ENCODE results near the gene NEURL1B.

The NEURL1B gene

DNA sequence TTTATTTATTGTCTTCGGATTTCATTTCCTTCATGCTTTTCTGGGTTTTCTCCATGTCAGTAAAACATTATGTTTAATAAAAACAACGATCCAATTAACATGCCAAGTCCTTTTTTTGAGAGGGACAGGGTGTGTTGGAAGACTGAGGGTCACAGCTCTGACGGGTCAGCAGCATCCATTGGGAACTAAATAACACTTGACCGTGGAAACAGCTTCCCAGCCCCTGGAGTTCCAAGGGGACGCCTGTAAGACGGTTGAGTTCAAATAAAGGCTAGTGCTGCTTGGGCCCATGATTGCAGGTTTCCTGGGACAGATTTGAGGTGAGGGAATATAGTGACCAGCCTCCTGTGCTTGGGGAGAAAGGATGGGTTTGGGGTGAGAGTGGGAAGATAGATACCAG lies 30.4 kb upstream of the NEURL1B start:
- DNase-seq = no peak

DNA sequence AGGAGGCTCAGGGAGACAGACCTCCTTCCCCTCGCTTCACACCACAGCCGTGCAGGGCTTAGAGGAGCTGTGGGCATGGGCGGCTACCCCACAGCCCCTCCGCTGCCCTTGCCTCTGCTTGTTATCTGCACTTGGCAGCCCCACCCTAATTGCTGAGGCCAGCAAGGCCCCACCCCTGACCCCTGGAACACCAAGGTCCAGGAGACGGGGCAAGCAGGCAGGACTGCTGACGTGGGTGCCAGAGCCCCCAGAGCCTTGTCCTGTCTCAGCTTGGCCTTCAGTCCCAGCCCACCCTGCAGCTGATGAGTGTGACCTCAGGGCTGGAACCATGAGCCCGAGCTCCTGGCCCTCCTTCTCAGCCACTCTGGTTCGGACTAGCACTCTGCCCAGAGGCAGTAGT lies 29.1 kb upstream of the NEURL1B start:
- DNase-seq = no peak

DNA sequence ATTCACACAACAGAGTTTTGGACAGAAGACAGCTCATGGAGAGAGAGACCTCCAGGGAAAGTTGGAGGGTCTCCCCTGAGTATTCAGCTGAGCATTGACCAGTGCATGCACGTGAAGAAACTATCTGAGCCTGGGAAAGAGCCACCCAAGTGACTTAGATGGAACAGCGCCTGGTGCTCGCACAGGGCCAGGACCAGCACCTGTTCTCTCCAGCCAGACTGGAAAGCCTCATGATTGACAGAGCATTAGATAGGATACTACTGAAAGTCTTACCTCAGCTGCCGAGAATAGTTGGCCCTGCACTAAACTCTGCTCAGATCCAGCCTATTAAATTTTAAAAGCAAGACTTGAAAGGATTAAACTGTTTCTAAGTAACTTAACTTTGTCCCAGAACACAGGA lies 28.3 kb upstream of the NEURL1B start:
- DNase-seq = no peak

DNA sequence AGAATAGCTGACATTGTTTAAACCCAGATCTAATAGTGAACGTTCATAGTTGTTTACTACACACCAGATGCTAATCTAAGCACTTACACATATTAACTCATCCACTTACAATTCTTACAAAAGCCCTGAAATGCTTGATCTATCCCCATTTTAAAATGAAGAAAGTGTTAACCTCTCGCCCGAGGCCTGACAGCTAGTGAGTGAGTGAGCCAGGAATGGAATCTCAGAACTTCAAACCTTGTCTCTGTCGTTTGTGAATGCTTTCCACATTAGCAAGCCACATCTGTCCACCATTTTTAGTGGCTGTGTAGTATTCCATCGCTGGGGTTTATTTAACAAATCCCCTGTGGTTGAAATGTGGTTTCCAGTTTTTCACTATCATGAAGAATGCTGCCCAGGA lies 24.9 kb upstream of the NEURL1B start:
- no peak for DNase-seq

DNA sequence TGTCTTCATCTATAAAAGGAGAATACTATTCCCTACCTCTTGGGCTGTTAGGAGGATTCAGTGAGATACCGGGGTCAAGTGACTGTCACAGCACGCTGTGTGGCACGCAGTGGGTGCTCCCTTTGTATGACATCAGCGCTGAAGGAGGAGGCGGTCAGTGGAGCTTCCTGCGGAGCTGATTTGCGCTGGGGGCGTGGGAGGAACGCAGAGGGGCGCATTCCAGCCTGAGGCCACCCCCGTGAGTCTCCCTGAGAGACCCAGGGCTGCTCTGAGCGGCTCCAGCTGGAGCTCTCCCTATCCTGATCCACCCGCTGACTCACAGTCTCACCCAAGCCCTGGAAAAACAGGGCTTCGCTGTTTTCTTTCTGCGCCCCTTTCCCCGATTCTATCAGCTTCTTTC lies 24.3 kb upstream of the NEURL1B start:
- DNase-seq = peak; percentile 11

DNA sequence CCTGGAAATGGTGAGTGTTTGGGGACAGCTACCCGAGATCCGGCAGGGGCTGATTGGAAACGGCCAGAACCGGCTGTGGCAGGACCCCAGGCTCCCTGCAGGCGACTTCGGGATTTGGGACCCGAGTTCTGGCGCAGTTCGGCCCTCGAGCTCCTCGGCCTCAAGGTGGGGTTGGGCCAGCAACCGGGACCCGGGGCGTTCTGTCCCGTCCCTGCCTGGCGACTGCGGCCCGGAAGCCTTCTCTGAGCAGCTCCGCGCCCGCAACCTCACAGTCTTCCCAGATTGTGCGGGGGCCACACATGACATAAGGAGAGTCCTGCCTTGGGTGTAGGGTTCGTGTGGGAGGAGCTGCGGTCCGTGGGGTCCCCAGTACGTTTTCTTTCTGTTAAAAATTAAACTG lies 23.2 kb upstream of the NEURL1B start:
- no peak for DNase-seq

DNA sequence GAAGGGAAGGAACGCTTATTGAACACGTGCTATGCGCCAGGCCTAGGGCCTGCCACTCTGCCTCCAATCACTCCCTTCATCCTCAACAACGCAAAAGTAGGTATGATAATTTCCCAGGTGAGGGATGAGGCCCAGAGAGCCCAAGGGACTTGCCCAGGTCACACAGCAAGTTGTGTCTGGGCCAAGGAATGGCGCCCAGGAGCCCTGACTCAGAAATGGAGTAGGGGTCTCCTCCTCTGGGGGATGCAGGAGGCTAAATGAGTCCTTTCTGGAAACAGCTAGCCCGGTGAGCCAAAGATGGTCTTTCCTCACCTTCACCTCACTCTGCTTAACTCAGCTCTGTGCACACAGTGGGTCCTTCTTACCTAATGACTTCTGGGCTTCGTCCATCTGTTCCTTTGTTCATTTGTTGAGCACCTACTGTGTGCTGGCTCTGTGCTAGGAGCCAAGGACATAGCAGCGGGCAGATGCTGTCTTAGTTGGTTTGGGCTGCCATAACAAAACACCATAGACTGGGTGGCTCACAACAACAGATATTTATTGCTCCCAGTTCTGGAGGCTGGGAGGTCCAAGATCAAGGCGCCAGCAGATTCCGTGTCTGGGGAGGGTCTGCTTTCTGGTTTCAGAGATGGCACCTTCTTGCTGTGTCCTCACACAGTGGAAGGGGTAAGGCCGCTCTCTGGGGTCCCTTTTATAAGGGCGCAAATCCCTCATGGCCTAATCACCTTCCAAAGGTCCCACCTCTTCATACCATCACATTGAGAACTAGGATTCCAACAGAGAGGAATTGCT lies 22.3 kb upstream of the NEURL1B start:
- DNase-seq = no peak

DNA sequence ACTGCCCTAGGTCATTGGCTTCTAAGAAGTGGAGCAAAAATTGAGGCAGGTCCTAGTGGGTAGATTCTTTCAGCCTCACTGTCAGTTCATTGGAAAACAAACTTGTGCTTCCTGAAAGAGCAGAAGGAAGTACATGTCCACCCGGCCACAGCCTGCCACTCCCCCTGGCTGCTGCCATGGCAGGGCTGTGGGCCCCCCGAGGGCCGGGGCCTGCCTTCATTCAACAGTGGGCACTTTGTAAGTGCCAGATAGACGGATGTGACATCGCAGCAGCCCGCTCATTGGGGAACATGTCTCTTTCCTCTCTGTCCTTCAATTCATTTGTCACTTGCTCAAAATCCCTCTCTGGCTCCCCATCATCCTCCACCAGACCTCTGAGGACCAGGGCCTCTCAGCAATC lies 20.6 kb upstream of the NEURL1B start:
- no peak for DNase-seq

DNA sequence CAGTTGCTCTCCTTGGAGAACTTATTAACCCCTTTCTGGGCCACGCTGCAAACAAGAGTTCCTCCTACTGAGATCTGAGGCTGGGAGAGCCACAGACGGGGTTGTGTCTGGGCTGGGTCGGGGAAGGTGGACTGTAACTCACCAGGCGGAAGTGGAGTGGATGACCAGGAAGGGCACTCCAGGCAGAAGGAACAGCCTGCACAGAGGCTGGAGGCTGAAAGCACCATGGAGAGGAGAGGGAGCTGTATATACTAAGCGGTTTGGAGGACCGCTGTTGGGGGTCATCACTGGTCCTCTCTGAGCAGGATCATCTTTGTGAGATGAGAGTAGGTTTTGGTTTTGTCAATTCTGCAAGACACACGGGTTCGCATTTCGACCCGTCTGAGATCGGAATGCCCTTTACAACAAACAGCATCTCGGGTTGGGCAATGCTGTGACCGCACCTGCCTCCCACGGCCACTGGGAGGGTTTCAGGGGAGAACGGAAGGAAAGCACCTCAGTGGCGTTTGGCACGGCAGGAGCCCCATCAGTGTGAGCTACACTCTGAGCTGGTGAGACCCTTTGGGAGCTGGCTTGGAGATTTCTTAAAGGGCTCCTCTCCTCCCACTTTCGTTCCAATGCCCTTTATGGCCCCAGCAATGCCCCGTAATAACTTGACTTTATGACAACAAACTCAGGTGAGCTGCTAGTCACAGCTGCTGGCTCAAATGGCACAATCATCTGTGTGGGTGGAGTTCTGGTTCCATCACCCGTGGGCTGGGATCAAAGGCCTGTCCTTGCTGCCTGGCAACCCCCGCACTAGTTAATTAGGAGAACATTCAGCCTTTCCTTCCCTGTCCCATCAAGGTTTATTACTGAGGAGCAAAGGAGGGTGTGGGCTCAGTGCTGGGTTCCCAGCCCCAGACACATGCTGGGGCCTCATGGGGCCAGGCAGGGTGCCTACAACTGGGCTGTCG lies 18.7 kb upstream of the NEURL1B start:
- DNase-seq = no peak

DNA sequence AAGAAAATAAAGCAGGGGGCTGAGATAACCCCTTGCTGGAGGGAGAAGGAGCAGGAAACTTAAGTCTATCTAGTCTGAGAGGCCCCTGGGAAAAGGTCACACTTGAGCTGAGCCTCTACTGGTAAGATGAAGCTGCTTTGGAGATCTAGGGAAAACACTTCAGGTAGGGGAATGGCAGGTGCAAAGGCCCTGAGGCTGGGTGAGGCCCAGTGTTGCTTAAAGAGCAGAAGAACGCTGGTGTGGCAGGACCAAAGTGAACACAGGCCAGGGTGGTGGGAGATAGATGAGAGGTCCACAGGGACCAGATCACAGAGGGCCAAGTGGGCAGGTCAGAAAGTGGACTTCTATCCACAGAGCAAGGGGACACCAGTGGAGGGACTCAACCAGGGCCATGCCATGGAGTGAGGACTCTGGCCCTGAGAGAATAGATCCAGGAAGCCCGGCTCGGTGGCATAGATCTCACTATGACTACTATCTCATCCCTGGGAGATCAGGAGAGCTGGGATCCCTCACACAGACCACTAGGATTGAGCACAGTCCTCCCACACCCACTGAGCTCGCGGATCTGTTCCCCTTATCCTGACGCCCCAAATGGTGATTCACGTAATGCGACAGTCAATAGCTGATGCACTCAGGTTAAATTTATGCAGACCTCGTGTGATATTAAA lies 17.6 kb upstream of the NEURL1B start:
- DNase-seq = no peak

DNA sequence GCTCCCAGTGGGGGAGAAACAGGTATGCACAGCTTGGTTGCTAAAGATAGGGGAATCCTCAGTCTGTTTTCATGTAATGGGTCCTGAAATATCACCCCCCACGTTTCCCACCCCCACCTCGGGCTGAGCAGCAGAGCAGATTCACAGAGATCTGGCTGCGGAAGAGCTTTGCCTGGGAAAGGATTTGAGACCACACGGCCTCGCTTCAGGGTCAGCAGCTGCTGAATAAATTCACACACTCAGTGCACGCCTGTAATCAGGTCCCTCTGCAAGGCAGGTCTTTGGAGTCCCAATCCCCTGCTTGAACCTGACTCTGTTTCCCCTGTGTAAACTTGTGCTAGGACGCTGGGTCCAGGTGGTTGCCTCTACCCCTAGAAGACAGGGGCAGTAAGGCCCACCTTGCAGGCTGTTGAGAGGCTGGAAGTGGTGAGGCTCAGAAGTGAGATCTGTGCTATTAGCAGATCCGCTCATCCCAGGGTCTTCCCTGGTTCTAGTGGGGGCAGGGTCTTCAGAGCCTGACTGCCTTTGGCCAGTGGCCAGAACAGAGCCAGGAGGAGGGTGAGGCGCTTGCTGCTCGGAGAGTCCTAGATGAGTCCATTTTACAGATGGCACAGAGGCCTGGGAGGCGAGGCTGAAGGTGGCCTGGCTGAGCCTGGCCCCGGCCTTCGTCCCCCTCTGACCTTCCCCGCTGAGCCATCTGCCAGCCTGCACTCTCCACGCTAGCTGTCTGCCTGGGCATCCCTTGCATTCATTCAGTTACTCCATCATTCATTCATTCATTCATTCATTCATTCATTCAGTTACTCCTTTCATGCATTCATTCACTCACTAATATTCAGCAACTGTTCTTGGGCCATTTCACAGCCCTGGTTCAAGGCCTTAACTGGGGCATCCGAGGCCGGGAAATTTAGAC lies 16.7 kb upstream of the NEURL1B start:
- no peak for DNase-seq

DNA sequence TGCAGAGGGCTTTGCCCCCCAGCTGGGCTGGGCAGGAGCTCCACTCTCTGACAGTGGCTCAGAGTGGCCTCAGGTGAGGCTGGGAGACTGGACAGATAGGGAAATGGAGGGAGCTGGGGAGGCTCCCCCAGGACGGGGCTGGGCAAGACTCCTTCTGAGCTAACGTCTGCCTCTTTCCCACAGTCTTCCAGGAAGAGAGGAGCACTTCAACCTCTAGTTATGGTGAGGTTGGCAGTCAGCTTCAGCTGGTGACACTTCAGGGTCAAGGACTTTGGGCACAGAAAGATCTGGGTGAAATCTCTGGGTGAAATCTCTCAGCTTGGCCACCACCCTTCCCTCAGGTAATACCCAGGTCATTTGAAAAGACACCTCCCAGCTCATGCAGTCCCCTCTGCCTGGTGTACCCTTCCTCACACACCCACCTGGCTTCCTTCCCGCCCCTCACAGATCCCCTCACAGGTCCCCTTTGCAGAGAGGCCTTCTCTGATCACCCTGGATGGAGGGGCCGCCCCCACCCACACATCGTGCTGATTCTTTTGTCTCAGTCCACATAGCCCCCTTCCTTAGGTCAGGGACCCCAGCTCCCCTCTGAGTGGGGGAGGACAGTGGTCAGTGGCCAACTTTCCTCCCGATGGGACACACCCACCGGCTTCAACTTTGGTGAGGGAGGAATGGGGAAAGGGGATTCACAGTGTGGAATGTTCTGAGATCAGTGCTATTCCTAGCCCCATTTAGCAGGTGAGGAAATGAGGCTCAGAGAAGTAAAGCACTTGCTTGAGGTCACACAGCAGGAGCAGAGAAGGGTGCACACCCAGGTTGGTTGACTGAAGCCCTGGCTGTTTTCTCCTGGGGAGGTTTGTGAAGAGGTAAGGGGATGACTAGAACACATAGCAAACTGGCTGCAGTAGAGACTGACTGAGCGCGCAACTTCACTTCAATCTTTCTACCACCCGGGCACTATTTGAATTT lies 15.8 kb upstream of the NEURL1B start:
- DNase-seq = no peak

DNA sequence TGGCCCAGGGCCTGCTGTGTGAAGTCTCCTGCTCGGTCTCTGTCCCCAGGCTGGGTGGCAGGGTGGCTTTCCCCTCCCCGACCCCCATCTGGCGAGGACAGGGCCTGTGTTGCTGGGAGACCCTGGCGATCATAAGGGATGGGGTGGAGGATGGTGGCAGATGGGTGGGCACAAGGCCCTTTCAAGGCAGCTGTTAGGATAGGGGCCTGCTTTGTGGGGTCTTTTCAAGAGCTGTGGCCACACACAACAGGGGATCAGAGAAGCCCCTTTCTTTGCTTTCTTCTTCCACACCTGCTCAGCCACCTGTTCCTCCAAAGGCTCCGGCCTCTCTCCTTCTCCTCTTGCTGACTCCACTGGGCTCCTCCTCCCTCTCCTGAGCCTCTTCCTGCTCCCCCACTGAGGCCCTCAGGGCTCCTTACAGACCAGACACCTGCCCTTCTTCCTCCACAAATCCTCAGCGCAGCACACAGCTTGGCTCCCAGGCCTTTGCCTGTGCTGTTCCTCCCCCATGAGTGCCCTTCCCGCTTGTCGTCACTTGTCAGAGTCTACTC lies 15.0 kb upstream of the NEURL1B start:
- DNase-seq = no peak

DNA sequence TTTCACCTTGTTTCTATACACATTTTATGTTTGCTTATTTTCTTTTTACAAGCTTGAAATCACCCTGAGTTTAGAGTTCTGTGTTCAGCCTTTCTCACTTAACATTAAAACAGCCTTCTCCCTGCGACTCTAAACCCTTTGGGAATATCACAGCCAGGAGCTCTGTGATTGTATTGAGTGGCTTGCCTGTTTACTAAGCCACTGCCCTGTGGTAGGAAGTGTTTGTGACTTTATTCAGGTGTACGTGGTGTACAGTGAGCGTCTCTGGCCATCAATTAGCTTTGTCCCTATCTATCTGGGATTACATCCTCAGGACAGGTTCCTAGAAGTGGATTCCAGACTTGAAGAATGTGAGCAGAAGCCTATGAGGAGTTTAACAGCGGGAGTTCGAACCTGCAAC lies 11.0 kb upstream of the NEURL1B start:
- no peak for DNase-seq

DNA sequence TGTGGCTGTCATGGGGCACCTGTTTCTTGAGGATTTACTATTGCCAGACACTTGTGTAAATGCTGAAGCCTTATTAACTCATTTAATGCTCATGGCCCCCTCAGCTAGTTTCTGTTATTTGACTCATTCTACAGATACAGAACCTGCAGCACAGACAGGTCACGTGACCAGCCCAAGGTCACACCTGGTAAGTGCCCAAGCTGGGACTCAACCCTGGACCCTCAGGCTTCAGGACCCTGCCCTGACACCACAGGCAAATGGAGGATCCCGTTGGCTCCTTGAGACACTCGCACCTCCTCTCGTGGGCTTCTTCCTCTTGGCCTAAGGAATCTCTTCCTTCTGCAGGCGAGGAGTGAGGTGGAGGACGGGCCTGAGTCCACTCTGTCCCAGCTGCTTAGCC lies 10.6 kb upstream of the NEURL1B start:
- DNase-seq = no peak

DNA sequence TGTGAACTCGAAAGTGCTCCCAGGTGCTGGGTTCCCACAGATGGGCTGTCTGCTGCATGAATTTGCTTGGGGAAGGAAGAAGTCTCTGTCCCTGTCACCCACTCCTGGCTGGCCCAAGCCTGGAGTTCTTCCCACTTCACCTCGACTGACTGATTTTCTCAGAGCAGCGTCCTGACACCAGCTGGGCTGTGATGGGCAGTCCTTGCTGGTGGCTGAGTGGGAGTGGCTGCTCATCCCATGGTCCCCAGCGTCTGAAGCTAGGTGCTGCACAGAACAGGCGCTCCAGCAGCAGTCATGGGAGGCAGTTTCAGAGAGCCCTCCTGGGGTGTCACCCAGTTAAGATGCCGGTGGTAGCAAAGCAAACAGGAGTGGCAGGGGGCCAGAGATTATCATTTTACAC lies 10.1 kb upstream of the NEURL1B start:
- DNase-seq = no peak

DNA sequence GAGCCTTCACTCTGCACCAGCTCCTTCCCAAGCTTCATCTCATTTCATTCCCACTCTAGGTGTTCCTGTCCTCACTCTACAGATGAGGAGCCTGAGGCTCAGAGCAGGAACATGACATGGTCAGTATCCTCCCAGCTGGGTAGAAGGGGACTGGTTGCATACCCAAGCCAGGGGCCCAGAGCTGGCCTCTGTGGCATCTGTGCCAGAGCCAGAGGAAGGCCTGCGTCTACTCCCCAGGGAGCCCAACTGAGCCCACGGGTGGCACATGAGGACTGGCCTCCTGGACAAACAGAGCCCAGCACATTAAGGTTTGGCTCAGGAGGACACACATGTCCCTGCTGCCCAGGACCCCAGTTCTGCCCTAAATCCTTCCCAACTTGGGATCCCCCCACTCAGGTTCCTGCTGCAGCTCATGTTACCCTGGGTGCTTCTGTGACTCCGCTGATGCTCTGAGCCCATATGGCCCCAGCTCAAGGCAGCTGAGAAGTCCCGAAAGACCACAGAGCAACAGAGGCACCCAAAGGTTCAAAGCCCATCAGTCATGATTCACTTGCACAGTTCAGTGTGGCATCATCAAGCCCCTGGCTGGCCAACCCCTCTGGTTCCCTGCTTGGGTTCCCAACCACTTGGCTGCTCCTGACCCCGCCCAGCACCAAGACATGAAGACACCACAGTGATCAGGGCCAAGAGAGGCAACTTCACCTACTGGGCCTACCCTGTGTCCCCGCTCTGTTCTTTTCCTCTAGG lies 8.5 kb upstream of the NEURL1B start:
- no peak for DNase-seq

DNA sequence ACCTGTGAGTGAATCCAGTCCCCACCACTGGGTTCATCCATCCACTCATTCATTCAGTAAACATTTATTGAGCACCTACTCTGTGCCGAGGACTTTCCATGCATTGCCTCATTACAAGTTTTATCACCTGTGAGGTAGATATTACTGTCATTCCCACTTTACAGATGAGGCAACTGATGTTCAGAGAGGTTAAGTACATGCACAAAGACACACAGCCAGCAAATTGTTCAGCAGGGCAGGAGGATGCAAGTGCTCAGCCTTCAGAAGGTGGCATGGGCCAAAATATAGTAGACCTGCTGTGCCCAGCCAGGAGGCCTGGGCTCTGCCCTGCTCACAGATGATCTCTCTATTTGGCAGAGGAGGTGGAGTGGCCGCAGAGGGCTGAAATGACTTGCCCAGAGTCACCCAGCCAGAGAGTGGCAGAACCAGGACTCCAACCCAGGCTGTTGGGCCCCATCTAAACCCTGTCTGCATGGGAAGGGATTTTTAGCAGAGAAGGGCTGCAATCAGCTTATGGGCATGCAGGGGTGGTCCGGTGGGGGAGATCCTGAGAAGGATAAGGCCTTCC lies 7.6 kb upstream of the NEURL1B start:
- no peak for DNase-seq

DNA sequence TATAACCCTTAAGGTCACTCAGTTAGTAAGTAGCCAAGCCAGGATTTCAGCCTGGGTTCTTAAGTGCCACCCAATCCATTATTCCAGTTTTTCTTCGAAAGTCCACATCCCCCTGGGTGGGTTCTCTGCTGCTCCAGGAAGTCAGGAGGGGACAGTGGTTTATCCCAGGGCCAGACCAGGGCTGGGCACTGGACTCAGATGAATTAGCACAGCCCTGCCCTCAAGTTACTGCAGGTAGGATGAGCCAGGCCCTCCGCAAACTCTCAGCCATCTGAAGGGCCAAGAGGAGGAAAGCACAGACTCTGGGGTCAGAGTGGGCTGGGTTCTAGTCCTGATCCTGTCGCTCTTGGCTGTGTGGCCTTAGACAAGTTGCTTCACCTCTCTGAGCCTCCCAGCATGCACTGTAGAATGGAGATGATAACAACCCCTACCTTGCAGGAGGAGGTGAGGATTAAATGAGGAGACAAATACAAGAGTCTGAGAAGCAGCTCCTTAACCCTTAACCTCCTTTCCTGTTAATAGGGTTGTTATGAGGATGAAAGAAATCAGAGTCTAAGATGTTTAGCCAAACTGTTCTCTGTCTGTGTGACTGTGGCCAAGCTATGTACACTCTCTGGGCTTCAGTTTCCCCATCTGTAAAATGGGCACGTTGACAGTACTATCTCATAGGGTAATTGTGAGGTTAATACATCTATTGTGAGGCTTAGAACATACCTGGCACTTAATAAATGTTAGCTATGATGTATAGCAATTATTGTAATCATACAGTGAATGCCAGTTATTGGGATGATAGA lies 6.8 kb upstream of the NEURL1B start:
- no peak for DNase-seq

Data from fibroblast of skin of back (primary cell).